Measurements from ENCODE around the gene OSER1.

GRCh38 chr20:44208770-44209169 is 1.8 kb downstream of the OSER1 start:
- TF ChIP-seq SP1 (IDR thresholded peaks at IDR 0.05; ENCODE audit: low read depth, low read length) (no peak), TBP (IDR thresholded peaks at IDR 0.05; ENCODE audit: low read depth, low read length) (no peak), YY1 (IDR thresholded peaks at IDR 0.05; ENCODE audit: low read depth, low read length) (no peak), CTCF (IDR thresholded peaks at IDR 0.05; ENCODE audit: control extremely low read depth in 1 of 3, insufficient read depth in 1 of 3, low read depth in 1 of 3, low read length in 3 of 3) (no peak), POLR2AphosphoS5 (IDR thresholded peaks at IDR 0.05; ENCODE audit: low read depth, low read length) (no peak), POLR2A (IDR thresholded peaks at IDR 0.05; ENCODE audit: control extremely low read depth in 1 of 2, low read depth in 2 of 2, low read length in 2 of 2) (no peak; a peak in 1 of 3 replicates)
